H1 (cell line): ENCODE data around the gene PIP5K1C. TPM values are rescaled to one million over a fixed set of nuclear protein-coding genes. Genes with fewer than 3 reads are reported as not detected.

ENCODE experiments used
- CTCF ChIA-PET: fragments of 300-600 bp; sonication (Branson Sonifier 250); formaldehyde crosslinking; loops from one replicate; lab custom pipeline; 2021; ENCODE audit not compliant: partially characterized antibody; lab: Charles Lee
- POLR2A ChIA-PET: fragments of 300-600 bp; sonication (Branson Sonifier 250); formaldehyde crosslinking; loops from one replicate; lab custom pipeline; 2021; ENCODE audit warnings: inconsistent platforms; ENCODE audit not compliant: partially characterized antibody; lab: Charles Lee
- DNase-seq, 2 experiments: peaks; one replicate each; pipeline versions ENCODE4 v3.0.0 to v3.0.0-alpha.2; 2010 to 2022; ENCODE audit warnings: low spot score in 2 of 2, low read depth in 1 of 2, mixed read lengths in 1 of 2
- FAIRE-seq: peaks from 2 replicates; lab custom pipeline; 2011; peaks lifted over from hg19 to GRCh38; lab: Jason Lieb, UNC
- H2AFZ ChIP-seq: 2 replicates; pipeline ENCODE4 v1.8.1; 2012; ENCODE audit warnings: low read length, inconsistent platforms
- H2AK5ac ChIP-seq: 2 replicates; pipeline ENCODE4 v1.6.1; 2013; ENCODE audit warnings: low read depth, low read length
- H2BK120ac ChIP-seq: replicated peaks from 2 replicates; pipeline ENCODE3; 2013; ENCODE audit warnings: low read depth, low read length, inconsistent platforms
- H2BK12ac ChIP-seq: 2 replicates; pipeline ENCODE4 v1.6.1; 2013; ENCODE audit warnings: low read depth, low read length
- H2BK15ac ChIP-seq: 2 replicates; pipeline ENCODE4 v1.6.1; 2013; ENCODE audit warnings: low read length
- H2BK20ac ChIP-seq: 2 replicates; pipeline ENCODE4 v1.6.1; 2013; ENCODE audit warnings: low read length
- H2BK5ac ChIP-seq: 2 replicates; pipeline ENCODE4 v1.6.1; 2013; ENCODE audit warnings: low read depth, low read length
- H3K14ac ChIP-seq: 2 replicates; pipeline ENCODE4 v1.6.1; 2013; ENCODE audit warnings: inconsistent platforms; ENCODE audit not compliant: insufficient read length
- H3K18ac ChIP-seq: 2 replicates; pipeline ENCODE4 v1.6.1; 2013; ENCODE audit warnings: low read length; ENCODE audit errors: extremely low read depth
- H3K23ac ChIP-seq: 2 replicates; pipeline ENCODE4 v1.6.1; 2013; ENCODE audit warnings: inconsistent platforms; ENCODE audit not compliant: insufficient read length
- H3K23me2 ChIP-seq: 2 replicates; pipeline ENCODE4 v1.6.1; 2013; ENCODE audit warnings: low read depth, low read length
- H3K27ac ChIP-seq: 2 replicates; pipeline ENCODE4 v1.6.1; 2011; ENCODE audit warnings: low read depth, low read length, inconsistent platforms
- H3K27me3 ChIP-seq, 4 experiments: replicated peaks in 1 of 4; 1 replicate in 1 of 4; 2 replicates in 3 of 4; pipeline versions ENCODE4 v1.6.1 to v1.8.1; 2011 to 2013; ENCODE audit warnings: low read length in 3 of 4, mild to moderate bottlenecking in 3 of 4, inconsistent platforms in 2 of 4, mixed read lengths in 2 of 4, moderate library complexity in 1 of 4; ENCODE audit not compliant: control insufficient read depth in 3 of 4, insufficient read depth in 3 of 4; ENCODE audit errors: extremely low read depth in 1 of 4
- H3K36me3 ChIP-seq, 4 experiments: 2 replicates each; pipeline versions ENCODE4 v1.6.1 to v1.8.1; 2011 to 2013; ENCODE audit warnings: mild to moderate bottlenecking in 4 of 4, low read length in 3 of 4, moderate library complexity in 2 of 4, control low read depth in 1 of 4, inconsistent platforms in 1 of 4; ENCODE audit not compliant: insufficient read depth in 4 of 4, control insufficient read depth in 2 of 4
- H3K4ac ChIP-seq: replicated peaks from 2 replicates; pipeline ENCODE3; 2013; ENCODE audit warnings: low read length, low read depth, mixed read lengths, inconsistent platforms; ENCODE audit not compliant: insufficient read length
- H3K4me1 ChIP-seq, 4 experiments: replicated peaks in 1 of 4; 1 replicate in 1 of 4; 2 replicates in 3 of 4; pipeline versions ENCODE4 v1.6.1 to v1.8.1; 2011 to 2013; ENCODE audit warnings: low read length in 3 of 4, inconsistent platforms in 2 of 4, mixed read lengths in 1 of 4; ENCODE audit not compliant: insufficient read depth in 4 of 4, control insufficient read depth in 3 of 4
- H3K4me2 ChIP-seq, 2 experiments: 2 replicates each; pipeline versions ENCODE4 v1.6.1 to v1.8.1; 2011 to 2013; ENCODE audit warnings: low read depth in 2 of 2, low read length in 2 of 2, control low read depth in 1 of 2, inconsistent platforms in 1 of 2, mild to moderate bottlenecking in 1 of 2; ENCODE audit not compliant: insufficient read depth in 1 of 2
- H3K4me3 ChIP-seq, 4 experiments: fragments of 200-600, 300-600 bp in 1 of 4; sonication (generic), shearing (Covaris generic), sonication (Bioruptor Twin) in 1 of 4; 2 replicates each; pipeline versions ENCODE4 v1.5.1 to v1.8.1; 2011 to 2016; ENCODE audit warnings: low read length in 4 of 4, low read depth in 3 of 4, control low read depth in 2 of 4, inconsistent platforms in 2 of 4, mild to moderate bottlenecking in 2 of 4, mixed read lengths in 1 of 4, moderate library complexity in 1 of 4; ENCODE audit not compliant: insufficient read depth in 2 of 4; ENCODE audit errors: extremely low read depth in 1 of 4
- H3K56ac ChIP-seq: replicated peaks from 2 replicates; pipeline ENCODE3; 2013; ENCODE audit warnings: low read depth, mild to moderate bottlenecking, mixed read lengths, low read length, inconsistent platforms; ENCODE audit not compliant: insufficient read length
- H3K79me1 ChIP-seq: 2 replicates; pipeline ENCODE4 v1.6.1; 2013; ENCODE audit warnings: low read depth, low read length, control low read depth
- H3K79me2 ChIP-seq, 2 experiments: 2 replicates each; pipeline versions ENCODE4 v1.6.1 to v1.8.1; 2012 to 2013; ENCODE audit warnings: low read length in 2 of 2, mild to moderate bottlenecking in 2 of 2, inconsistent platforms in 1 of 2; ENCODE audit not compliant: insufficient read depth in 2 of 2, control insufficient read depth in 1 of 2
- H3K9ac ChIP-seq, 4 experiments: replicated peaks in 1 of 4; 1 replicate in 1 of 4; 2 replicates in 3 of 4; pipeline versions ENCODE4 v1.6.1 to v1.8.1; 2011 to 2013; ENCODE audit warnings: low read depth in 3 of 4, low read length in 3 of 4, control low read depth in 2 of 4, mild to moderate bottlenecking in 2 of 4, moderate library complexity in 2 of 4, inconsistent platforms in 1 of 4; ENCODE audit errors: extremely low read depth in 1 of 4
- H3K9me3 ChIP-seq, 2 experiments: 2 replicates each; pipeline versions ENCODE4 v1.6.1 to v1.8.1; 2012 to 2013; ENCODE audit warnings: mild to moderate bottlenecking in 2 of 2, moderate library complexity in 2 of 2, control low read depth in 1 of 2, inconsistent platforms in 1 of 2, low read depth in 1 of 2, low read length in 1 of 2, mixed read lengths in 1 of 2; ENCODE audit not compliant: insufficient read depth in 2 of 2
- H4K20me1 ChIP-seq, 2 experiments: replicated peaks in 1 of 2; 2 replicates each; pipeline versions ENCODE3 to v1.8.1; 2011 to 2013; ENCODE audit warnings: inconsistent platforms in 2 of 2, low read length in 2 of 2, mild to moderate bottlenecking in 1 of 2; ENCODE audit not compliant: insufficient read depth in 2 of 2, control insufficient read depth in 1 of 2
- H4K5ac ChIP-seq: 2 replicates; pipeline ENCODE4 v1.6.1; 2013; ENCODE audit warnings: low read length, low read depth, mixed read lengths, inconsistent platforms; ENCODE audit not compliant: insufficient read length
- H4K8ac ChIP-seq: 2 replicates; pipeline ENCODE4 v1.8.0; 2013; ENCODE audit warnings: mild to moderate bottlenecking, moderate library complexity, low read length, inconsistent platforms; ENCODE audit not compliant: insufficient read depth; ENCODE audit errors: extremely low read depth
- H4K91ac ChIP-seq: replicated peaks from 2 replicates; pipeline ENCODE3; 2013; ENCODE audit warnings: low read length, mixed read lengths, inconsistent platforms; ENCODE audit not compliant: insufficient read length
- BRCA1 ChIP-seq: IDR thresholded peaks from 2 replicates; pipeline ENCODE4 v1.6.1; 2012; ENCODE audit warnings: low read depth, low read length, improper control_type of control experiment
- CBX5 ChIP-seq: fragments of 300-800, 300-1000 bp; sonication (generic); IDR thresholded peaks from 2 replicates; pipeline ENCODE4 v1.7.1; 2016; ENCODE audit warnings: antibody characterized with exemption, low read length, low read depth
- EZH2 ChIP-seq: fragments of 200-600 bp; sonication (generic); IDR thresholded peaks from 2 replicates; pipeline ENCODE4 v1.7.1; 2012; ENCODE audit warnings: low read depth, mild to moderate bottlenecking, moderate library complexity, low read length, inconsistent platforms; ENCODE audit not compliant: severe bottlenecking
- HDAC2 ChIP-seq, 2 experiments: fragments of 300-600 bp in 1 of 2; sonication (generic) in 1 of 2; IDR thresholded peaks; 2 replicates each; pipeline ENCODE4 v1.6.1; 2011 to 2012; ENCODE audit warnings: low read depth in 2 of 2, low read length in 2 of 2, mild to moderate bottlenecking in 2 of 2, moderate library complexity in 2 of 2, borderline replicate concordance in 1 of 2, inconsistent platforms in 1 of 2
- NRF1 ChIP-seq: IDR thresholded peaks from 2 replicates; pipeline ENCODE4 v1.6.1; 2011; ENCODE audit warnings: mild to moderate bottlenecking, low read depth, low read length, improper control_type of control experiment
- SAP30 ChIP-seq: fragments of 300-600 bp; sonication (generic); IDR thresholded peaks from 2 replicates; pipeline ENCODE4 v1.7.1; 2012; ENCODE audit warnings: low read length, moderate library complexity, mild to moderate bottlenecking, inconsistent platforms; ENCODE audit not compliant: insufficient read depth, insufficient replicate concordance
- WGBS, 2 experiments: shearing (Covaris generic) in 1 of 2; methylation state at CpG; one replicate each; pipeline versions ENCODE4 v1.1.6 to v1.1.7; 2013 to 2015; ENCODE audit warnings: low lambda C conversion rate in 2 of 2, mixed read lengths in 2 of 2, inconsistent platforms in 1 of 2, low coverage in 1 of 2, missing lambda C conversion rate in 1 of 2; ENCODE audit not compliant: insufficient replicate concordance in 2 of 2, insufficient coverage in 1 of 2, insufficient read length in 1 of 2; ENCODE audit errors: extremely low coverage in 1 of 2, missing lambda C conversion rate in 1 of 2; 5-methylcytosine and 5-hydroxymethylcytosine counted together
- polyA plus RNA-seq, 7 experiments: library from polyadenylated mRNA; depleted of rRNA in 3 of 7; stranded (reverse) in 5 of 7; unstranded in 2 of 7; fragments of >200 nt in 5 of 7; fragments of 200-250 nt in 2 of 7; gene quantifications; 1 replicate in 5 of 7; 2 replicates in 1 of 7; 4 replicates in 1 of 7; pipeline versions ENCODE4 v1.2.1 to v1.2.3, GENCODE V29; 2011 to 2013; ENCODE audit warnings: missing spikeins in 2 of 7, mixed read lengths in 2 of 7
- total RNA-seq: library from RNA; stranded (reverse); fragmentation: NEBNext Ultra II Directional; extraction: Animal tissue kit (Norgen Biotek cat#: 25700); gene quantifications from 2 replicates; pipeline ENCODE4 v1.2.1, GENCODE V29; 2021

PIP5K1C gene
- total and polyA plus RNA-seq, 2 of the 8 experiments (the other 6 are each of a cell fraction or from before 2014, with no cell fraction given) = 10.6 to 32.9 TPM

DNA sequence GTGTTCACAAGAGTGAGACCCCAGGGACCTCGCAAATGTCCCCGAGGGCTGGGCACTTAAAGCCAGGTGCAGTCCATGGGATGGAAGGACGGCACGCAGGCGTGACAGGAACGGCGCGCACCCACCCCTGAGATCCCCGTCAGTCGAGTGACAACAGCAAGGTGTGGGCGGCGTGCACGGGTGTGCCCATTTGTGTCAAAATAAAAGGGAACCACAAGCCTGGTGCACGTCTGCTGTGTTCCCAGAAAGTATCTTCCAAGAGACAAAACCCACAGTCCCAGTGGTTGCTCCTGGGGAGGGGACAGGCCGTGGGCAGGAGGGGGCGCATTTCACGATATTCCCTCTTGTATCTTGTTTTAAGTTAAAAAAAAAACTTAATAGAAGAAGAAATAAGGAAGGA is 58.0 kb downstream of the PIP5K1C start:
- Histone ChIP-seq H2AK5ac (no peak overlapping the region), H2BK5ac (no peak overlapping the region), H3K4me2 (no peak overlapping the region), H3K27ac (no peak overlapping the region), H3K9ac (no peak overlapping the region), H2BK20ac (no peak overlapping the region), H3K23me2 (no peaks in the 10 kb centered on the region), H4K8ac (no peak overlapping the region), H3K56ac (no peak overlapping the region), H2BK15ac (no peak overlapping the region), H3K14ac (no peak overlapping the region), H3K9me3 (no peaks in the 10 kb centered on the region), H3K23ac (no peak overlapping the region), H2BK12ac (no peak overlapping the region), H2AFZ (no peak overlapping the region), H3K79me1 (no peaks in the 10 kb centered on the region), H4K5ac (no peak overlapping the region), H3K4me1 (no peaks in the 10 kb centered on the region), H3K27me3 (no peaks in the 10 kb centered on the region), H3K4ac (no peak overlapping the region), H3K18ac (no peak overlapping the region), H3K4me3 (no peak overlapping the region), H2BK120ac (no peak overlapping the region), H3K36me3 (peaks cover 2 to 16% (median 9%) of the 10 kb centered on the region in 4 experiments; a peak in 6 of 8 replicates), H3K79me2 (no peaks in the 10 kb centered on the region), H4K20me1 (peaks cover 1 to 5% of the 10 kb centered on the region in 2 experiments), H4K91ac (no peak overlapping the region)
- WGBS, 2 experiments = 92% methylated on average over 17 of the region's 17 CpGs; no CpG with 5 or more reads in 1 of the 2 experiments
- no peak for DNase-seq
- TF ChIP-seq EZH2 (no peak), NRF1 (no peak), BRCA1 (no peak), HDAC2 (IDR thresholded peaks at IDR 0.05; ENCODE audit: borderline replicate concordance in 1 of 2, low read depth in 2 of 2, low read length in 2 of 2) (no peak), SAP30 (no peak), CBX5 (no peak)
- POLR2A ChIA-PET = no interaction called here
- CTCF ChIA-PET = interaction anchor here (0.7 kb wide), 2 partner anchors 491 to 941 kb away, joined by 3 read pairs; no protein-coding TSS in a partner anchor
- FAIRE-seq = no peak
